K562 treated with DMSO at 1 percent for 4 hours (cell line): Measurements from ENCODE around the gene GFER. TPM values are rescaled to one million over a fixed set of nuclear protein-coding genes. Genes with fewer than 3 reads are reported as not detected.

Experiments
- total RNA-seq: library from RNA; unstranded; fragments of 300-600 nt; gene quantifications from 2 replicates; pipeline ENCODE4 v1.2.3, GENCODE V29; 2022; ENCODE audit not compliant: insufficient read depth

The GFER gene
- 54.4 and 64.7 TPM in 2 replicates for total RNA-seq

DNA sequence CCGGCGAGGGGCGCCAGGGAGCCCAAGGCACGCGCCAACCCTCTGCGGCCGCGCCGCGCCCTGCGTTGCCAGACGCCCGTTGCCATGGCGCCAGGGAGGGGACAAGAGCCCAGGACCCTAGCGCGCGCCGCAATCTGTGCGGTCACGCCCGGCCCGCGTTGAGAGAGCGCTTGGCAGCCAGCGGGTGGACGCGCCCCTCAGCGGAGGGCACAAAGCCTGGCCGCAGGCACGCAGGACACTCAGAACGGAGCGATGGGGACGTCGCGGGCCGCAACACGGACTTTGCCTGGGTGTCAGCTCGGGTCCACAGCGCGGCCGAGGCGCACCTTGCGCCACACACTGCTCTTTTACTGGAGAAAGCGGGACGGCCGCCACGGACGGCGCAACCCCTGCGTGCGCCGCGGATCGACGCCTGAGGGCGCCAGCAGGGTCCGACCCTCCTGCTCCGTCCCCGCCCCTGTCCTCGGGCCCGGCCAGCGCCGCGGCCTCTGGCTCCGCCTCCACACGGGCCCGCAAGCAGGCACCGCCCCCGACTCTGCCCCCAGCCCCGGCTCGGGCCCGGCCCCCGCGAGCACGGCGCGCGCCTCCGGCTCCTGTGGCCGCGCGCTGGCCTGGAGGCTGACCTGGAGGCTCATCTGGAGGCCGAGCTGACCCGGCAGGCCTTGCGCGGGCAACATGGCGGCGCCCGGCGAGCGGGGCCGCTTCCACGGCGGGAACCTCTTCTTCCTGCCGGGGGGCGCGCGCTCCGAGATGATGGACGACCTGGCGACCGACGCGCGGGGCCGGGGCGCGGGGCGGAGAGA, at the start of gene GFER:
TSS of gene GFER (plus strand) at position 650 of the 803 bp plus-strand sequence. CDS start at position 676, 26 bp downstream.

DNA sequence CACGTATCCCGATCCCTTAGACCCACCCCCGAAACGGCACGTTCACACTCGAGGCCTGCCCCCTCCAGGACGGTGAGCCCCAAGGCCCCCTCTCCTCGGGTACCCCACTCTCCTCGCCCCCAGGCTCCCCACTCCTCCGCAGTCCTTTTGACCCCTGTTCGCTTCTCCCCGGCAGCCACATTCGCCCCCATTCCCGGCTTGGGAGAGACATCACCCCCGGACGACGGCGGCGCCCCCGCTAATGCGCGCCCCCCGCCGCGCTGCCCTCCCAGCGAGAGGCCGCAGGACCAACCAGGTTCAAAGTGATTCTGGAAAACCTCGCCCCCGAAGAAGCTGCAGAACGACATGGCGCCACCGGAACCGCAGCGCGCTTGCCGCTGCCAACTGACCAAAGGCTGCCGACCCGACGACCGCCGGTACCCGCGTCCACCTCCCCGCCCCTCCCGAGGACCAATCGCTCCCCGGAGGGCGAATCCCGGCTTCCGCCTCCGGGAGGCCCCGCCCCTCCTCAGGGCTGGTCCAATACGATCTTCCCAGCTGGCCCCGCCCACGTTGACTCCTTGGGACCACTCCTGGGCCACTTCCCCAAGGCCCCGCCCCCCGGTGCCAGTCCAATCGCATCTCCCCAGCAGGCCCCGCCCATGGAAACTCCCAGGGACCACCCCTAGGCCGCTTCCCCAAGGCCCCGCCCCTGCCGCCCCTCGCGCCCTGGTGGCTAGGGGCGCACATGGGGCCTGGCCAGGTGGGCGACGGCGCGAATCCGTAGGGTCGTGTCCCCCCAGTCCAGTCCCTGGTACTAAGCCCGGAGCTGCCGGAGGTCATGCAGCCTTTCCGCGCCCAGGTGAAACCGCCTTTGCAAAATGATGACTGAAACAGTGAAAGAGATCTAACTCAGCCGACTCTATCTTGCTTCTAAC, 40.9 kb upstream of the GFER start, which contains the start of gene MSRB1:
TSS of gene MSRB1 (minus strand) at position 390 of the 917 bp plus-strand sequence. CDS start at position 347, 43 bp downstream.

DNA sequence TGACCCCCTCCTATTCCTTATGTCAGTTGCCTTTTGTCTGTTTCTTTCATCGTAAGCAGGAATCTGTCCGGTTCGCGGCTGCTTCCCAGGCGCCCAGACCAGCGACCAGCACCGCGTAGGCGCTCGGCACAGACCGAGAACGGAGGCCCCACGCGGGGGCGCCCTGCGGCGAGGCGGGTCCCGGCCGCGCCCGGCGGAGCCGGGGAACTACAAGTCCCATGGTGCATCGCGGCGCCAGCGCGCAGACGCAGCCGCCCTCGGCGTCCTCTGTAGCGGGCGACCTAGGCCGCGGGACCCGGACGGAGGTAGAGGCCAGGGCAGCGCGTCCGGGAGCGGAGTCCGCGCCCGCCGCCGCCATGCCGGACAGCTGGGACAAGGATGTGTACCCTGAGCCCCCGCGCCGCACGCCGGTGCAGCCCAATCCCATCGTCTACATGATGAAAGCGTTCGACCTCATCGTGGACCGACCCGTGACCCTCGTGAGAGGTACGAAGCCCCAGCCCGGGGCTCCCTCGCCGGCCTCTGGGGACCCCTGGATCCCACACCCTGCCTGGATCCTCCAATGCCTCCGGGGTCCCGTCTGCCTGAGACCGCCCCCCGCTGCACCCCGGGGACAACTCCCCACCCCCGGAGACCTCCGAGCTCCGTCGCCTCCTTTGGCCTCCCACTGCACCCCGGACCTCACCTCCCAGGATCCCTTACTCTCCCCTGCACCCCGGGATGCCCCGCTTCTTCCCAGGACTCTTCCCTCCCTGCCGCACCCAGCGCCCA, 24.5 kb upstream of the GFER start, which contains the start of gene NDUFB10:
TSS of gene NDUFB10 (plus strand) at position 270 of the 771 bp plus-strand sequence. CDS start at position 357, 87 bp downstream.

DNA sequence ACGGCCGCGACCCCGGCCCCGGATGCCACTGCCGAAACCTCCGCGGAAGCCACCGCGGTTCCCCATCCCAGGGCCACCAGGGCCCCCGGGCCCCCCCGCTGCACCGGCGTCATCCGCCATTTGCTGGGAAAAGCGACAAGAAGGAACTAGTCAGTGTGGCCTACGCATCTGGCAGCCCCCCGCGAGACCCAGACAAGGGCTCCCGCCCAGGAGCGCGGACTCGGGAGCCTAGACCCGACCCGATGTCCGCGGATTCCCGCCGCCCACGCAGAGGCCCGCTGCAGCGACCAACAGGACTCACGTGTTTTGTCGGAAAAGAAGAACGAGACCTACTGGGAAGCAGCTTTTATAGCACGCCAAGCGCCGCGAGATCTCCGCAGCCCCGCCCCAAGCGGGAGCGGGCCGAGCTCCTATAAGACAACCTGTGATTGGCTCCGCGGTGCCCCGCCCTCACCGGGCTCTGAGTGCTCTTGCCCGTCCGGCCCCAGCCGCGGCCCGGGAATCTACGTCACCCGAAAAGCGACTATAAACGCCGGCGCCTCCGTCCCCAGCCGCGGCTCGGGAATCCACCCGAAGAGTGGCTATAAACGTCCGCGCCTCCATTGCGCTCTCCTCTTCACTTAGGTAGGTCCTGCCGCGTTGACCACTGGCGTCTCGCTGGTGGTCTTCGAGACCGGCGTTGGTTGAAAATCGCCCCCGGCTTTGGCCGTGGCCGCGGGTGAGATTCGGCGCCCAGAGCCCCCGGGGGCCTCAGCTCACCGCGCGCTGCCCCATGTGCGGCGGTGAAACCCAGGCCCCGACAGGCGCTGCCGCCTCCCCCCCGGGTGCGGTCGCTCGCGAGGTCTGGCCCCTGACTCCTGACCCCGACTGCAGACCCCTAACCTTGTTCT, 19.2 kb upstream of the GFER start, which contains the start of gene RPS2:
TSS of gene RPS2 (minus strand) at position 321 of the 890 bp plus-strand sequence. CDS start at position 120, 201 bp downstream.

DNA sequence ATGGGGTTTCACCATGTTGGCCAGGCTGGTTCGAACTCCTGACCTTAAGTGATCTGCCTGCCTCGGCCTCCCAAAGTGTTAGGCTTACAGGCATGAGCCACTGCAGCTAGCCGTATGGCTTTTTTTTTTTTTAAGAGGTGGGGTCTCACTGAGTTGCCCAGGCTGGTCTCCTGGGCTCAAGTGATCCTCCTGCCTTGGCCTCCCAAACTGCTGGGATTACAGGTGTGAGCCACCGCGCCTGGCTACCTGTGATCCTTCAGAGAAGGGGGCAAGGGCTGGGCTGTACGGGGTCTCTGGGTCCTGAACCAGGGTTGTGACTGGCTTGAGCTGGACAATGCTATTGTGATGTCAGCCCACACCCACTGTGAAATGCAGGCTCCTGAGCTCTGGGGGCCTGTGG, 17.5 kb upstream of the GFER start, which contains the start of gene RNF151:
TSS of gene RNF151 (plus strand) at position 397 of the 400 bp plus-strand sequence. CDS start 26 bp downstream, outside the sequence.

DNA sequence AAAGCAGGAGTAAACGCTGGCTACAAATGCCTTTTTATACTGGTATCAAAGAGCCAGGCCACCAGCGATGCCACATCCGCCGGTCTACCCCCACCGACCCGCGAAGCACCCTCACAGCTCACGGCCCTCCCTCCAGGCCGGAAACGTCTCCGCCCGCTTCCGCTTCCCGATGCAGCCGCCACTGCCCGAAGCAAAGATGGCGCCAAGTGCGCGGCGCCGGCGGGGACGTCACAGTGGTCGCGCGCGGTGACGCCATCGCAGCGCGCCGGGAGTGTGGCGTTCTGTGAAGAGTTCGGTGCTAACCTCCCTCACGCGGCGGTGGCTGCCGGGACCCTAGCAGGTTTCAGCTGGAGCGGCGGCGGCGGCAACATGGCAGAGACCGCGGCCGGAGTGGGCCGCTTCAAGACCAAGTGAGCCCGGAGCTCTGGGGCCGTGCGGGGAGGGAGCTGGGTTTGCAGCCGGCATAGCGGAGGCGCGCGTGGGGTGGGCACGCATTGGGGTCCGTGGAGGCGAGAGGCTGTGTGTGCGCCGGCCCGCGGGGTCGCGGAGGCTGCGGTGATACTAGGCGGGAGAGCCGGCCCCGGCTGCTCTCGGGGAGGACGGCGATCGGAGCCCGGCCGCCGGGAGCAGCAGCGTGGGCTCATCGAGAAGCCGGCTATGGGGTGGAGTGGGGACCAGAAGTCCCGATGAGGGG, 12.1 kb upstream of the GFER start, which contains the start of gene TBL3:
TSS of gene TBL3 (plus strand) at position 258 of the 694 bp plus-strand sequence. CDS start at position 370, 112 bp downstream.

DNA sequence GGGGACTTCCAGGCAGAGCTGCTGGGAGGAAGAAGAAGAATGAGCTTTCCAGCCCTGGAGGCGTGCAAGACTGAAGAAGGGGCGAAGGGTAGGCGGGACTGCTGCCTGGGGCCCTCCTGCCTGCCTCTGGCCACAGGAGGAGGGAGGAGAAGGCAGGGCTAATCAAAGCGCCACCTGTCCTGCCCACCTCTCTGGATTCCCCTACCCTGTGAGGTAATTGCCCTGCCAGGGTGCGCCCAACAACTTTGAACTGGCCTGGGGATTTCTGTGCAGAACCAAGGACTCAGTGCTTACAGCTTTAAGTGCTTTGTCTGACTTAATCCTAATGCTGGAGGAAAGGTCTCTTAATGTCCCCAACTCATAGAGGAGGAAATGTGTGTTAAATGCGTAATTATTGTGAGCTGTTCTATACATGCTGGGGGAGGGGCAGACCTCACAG, 2.6 kb upstream of the GFER start, which contains the start of gene NOXO1:
TSS of gene NOXO1 (minus strand) at position 72 of the 439 bp plus-strand sequence. CDS start 290 bp downstream, outside the sequence.

DNA sequence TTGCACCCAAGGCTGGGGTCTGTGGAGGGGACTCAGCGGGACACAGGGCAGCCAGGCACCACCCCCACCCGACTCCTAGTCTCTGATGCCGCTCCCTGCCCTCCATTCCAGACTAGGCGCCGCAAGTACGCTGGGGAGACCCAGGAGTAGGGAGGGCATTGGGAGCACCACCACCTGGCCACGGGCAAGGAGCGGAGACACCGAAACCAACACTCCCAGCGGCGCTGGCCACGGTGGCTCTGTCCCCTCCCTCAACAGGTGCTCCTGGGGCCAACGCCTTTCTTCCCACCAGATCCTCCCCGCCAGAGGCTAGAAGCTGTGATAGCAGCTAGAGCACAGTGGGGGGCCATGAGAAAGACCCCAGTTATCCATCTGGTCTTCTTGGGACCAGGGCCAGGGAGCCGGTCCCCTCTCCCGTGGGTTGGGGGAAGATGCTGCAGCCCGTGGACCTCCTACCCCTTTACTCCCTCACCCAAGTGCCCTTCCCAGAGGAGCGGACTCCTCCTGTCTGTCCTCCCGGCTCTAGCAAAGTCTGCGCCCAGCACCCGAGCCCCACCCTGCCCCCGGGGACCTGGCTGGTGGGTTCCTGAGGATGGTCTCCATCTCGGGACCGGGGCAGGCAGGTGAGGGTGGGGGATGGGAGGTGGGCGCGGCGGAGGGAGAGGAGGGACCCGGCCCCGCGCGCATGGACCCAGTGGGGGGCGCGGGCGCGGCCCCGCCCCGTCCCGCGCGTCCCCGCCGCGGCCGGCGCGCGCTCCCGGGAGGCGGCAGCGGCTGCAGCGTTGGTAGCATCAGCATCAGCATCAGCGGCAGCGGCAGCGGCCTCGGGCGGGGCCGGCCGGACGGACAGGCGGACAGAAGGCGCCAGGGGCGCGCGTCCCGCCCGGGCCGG, 5.5 kb downstream of the GFER start, which contains the start of gene SYNGR3:
TSS of gene SYNGR3 (plus strand) at position 762 of the 892 bp plus-strand sequence. CDS start 133 bp downstream, outside the sequence.

DNA sequence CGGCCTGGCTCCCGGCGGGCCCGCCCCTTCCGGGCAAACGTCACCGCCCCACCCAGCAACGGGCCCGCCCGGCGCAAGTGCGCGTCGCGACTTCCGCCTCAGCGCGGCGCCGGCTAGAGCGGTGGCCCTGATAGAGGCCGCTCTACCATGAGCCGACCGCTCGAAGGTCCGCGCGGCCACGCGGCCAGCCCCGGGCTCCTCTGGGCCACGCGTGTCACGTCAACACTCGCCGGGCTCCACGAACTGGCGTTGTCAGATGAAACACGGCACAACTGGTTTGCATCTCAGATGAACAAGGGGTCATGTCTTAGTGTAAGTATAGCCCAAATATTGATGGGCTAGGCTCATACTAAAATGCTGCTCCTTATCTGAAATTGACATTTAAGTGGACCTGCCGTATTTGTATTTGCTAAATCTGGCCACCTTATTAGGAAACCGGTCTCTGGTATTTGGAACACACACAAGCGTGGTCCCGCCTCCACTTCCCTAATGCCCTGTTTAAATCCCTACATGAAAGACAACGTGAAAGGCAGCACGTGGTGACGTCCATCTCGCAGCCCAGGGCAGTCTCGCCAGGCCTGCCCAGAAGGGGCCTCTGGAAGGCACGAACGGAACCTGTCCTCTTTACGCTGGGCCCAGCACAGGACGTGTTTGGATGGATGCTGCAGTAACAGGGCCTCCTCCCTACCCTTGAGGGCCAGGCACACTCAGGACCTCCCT, 26.0 kb downstream of the GFER start, which contains the start of gene ZNF598:
TSS of gene ZNF598 (minus strand) at position 31 of the 720 bp plus-strand sequence.

DNA sequence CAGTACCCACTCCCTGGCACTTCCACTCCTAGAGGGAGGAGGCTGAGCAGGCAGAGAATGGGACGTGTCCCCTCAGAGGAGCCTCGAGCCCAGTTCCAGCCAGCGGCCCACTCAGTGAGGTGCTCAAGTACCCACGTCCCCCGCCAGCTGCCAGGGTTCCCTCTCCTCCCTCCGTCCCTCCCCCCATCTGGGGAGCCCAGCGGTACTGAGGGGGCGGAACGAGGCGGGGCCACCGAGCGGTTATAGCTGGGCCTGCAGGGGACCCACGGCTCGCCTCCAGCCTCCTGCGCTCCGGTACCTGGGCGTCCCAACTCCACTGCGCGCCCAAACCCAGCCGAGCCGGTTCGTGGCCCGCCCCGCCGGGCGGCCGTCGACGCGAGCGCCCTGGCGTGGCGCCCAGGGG, 35.5 kb downstream of the GFER start, which contains the start of gene NPW:
TSS of gene NPW (plus strand) at position 268 of the 403 bp plus-strand sequence.

DNA sequence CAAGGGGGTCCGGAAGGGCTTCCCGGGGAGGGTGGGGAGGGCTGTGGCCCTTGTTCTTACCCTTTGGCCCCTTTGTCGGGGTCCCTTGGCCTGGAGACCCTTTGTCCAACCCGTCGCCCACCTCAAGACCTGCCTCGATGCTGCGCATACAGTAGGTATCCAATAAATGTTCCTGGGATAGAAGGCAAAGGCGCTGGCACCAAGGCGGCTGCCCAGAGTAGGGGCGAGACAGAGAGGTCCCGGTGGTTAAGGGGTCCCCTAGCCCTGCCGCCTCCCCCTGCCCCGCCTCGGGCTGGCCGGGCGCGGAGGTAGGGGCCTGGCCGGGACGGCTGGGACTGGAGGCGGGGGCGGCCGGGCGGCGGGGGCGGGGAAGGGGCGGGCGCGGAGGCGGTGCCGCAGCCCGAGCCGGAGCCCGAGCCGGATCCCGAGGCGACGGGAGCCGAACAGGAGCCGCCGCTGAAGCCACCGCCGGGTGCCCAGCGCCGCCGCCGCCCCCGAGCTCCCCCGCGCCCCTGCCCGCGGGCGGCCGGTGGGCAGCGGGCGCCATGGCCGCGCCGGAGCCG, 42.5 kb downstream of the GFER start, which contains the start of gene NHERF2:
TSS of gene NHERF2 (plus strand) at position 442 of the 563 bp plus-strand sequence. CDS start at position 546, 104 bp downstream.

Other genes starting within 250 kb of the GFER start
- gene NME3, start 212.7 kb upstream of the GFER start, total RNA-seq = 64.2 and 84.8 TPM in 2 replicates
- 5.9 and 6.2 TPM in 2 replicates for gene EME2, start 211.4 kb upstream of the GFER start, total RNA-seq
- 233 and 260 TPM in 2 replicates for gene MRPS34, start 211.1 kb upstream of the GFER start, total RNA-seq
- gene SPSB3, start 201.6 kb upstream of the GFER start, total RNA-seq = 61.7 and 72.9 TPM in 2 replicates
- gene NUBP2, start 201.2 kb upstream of the GFER start, total RNA-seq = 116 and 132 TPM in 2 replicates
- gene IGFALS, start 190.5 kb upstream of the GFER start, total RNA-seq = 0.61 and 0.96 TPM in 2 replicates
- 59.4 and 75.6 TPM in 2 replicates for gene HAGH, start 157.4 kb upstream of the GFER start, total RNA-seq
- gene FAHD1, start 157.0 kb upstream of the GFER start, total RNA-seq = 12.5 and 17.8 TPM in 2 replicates
- gene MEIOB, start 112.0 kb upstream of the GFER start, total RNA-seq = 61.7 and 62.6 TPM in 2 replicates
- gene HS3ST6, start 65.8 kb upstream of the GFER start, total RNA-seq = not detected in 2 replicates
- 55.4 and 70.9 TPM in 2 replicates for gene MSRB1, start 41.0 kb upstream of the GFER start, total RNA-seq
- 0.47 TPM in 1 of 2 replicates, not detected in the other for gene RPL3L, start 29.5 kb upstream of the GFER start, total RNA-seq
- gene NDUFB10, start 24.7 kb upstream of the GFER start, total RNA-seq = 214 and 219 TPM in 2 replicates
- 6,829 and 8,005 TPM in 2 replicates for gene RPS2, start 19.4 kb upstream of the GFER start, total RNA-seq
- not detected in 2 replicates for gene RNF151, start 17.3 kb upstream of the GFER start, total RNA-seq
- 41.9 and 47.0 TPM in 2 replicates for gene TBL3, start 12.1 kb upstream of the GFER start, total RNA-seq
- not detected in 2 replicates for gene NOXO1, start 2.7 kb upstream of the GFER start, total RNA-seq
- gene SYNGR3, start 5.8 kb downstream of the GFER start, total RNA-seq = 30.6 and 35.1 TPM in 2 replicates
- 103 and 116 TPM in 2 replicates for gene ZNF598, start 25.6 kb downstream of the GFER start, total RNA-seq
- gene NPW, start 35.6 kb downstream of the GFER start, total RNA-seq = 1.6 and 5.6 TPM in 2 replicates
- 28.8 and 29.0 TPM in 2 replicates for gene NHERF2, start 42.7 kb downstream of the GFER start, total RNA-seq
- gene NTHL1, start 63.6 kb downstream of the GFER start, total RNA-seq = 20.7 and 23.3 TPM in 2 replicates
- gene TSC2, start 63.8 kb downstream of the GFER start, total RNA-seq = 42.5 and 52.7 TPM in 2 replicates
- 67.2 and 116 TPM in 2 replicates for gene PKD1, start 151.7 kb downstream of the GFER start, total RNA-seq
- gene RAB26, start 164.4 kb downstream of the GFER start, total RNA-seq = 3.5 and 3.9 TPM in 2 replicates
- 103 and 117 TPM in 2 replicates for gene TRAF7, start 171.6 kb downstream of the GFER start, total RNA-seq
- gene CASKIN1, start 212.4 kb downstream of the GFER start, total RNA-seq = 4.2 and 5.4 TPM in 2 replicates
- gene MLST8, start 221.3 kb downstream of the GFER start, total RNA-seq = 73.7 and 84.0 TPM in 2 replicates
- 4.9 and 16.4 TPM in 2 replicates for gene BRICD5, start 226.7 kb downstream of the GFER start, total RNA-seq
- 53.8 and 56.2 TPM in 2 replicates for gene PGP, start 230.6 kb downstream of the GFER start, total RNA-seq
- 33.2 and 37.1 TPM in 2 replicates for gene E4F1, start 239.4 kb downstream of the GFER start, total RNA-seq